NK-92 (cell line): ENCODE data around the gene SNRNP48.

Experiments used
- DNase-seq: peaks from one replicate; lab custom pipeline; 2025; ENCODE audit not compliant: unreplicated experiment; lab: John Stamatoyannopoulos, UW

The SNRNP48 gene

GRCh38 chr6:7589949-7590917, at the start of gene SNRNP48:
TSS of gene SNRNP48 (plus strand) at chr6:7590198. CDS start at chr6:7590258, 60 bp downstream.
- DNase-seq, result peak; percentile 45

GRCh38 chr6:7540595-7540994, 49.4 kb upstream of the SNRNP48 start:
- no peak for DNase-seq

GRCh38 chr6:7541175-7542064, 48.6 kb upstream of the SNRNP48 start, which contains the start of gene DSP:
TSS of gene DSP (plus strand) at chr6:7541671. CDS start at chr6:7541916, 245 bp downstream.
- no peak for DNase-seq

GRCh38 chr6:7542065-7542873, 47.7 kb upstream of the SNRNP48 start:
- no peak for DNase-seq

- no peak for DNase-seq
These were observed 46.9 kb upstream of the SNRNP48 start for GRCh38 chr6:7542874-7543624.

GRCh38 chr6:7543789-7544424, 46.1 kb upstream of the SNRNP48 start:
- no peak for DNase-seq

- DNase-seq, result no peak
These were observed 45.4 kb upstream of the SNRNP48 start for GRCh38 chr6:7544597-7544996.

GRCh38 chr6:7545316-7546019, 44.5 kb upstream of the SNRNP48 start:
- DNase-seq, result no peak

- no peak for DNase-seq
These were observed 44.0 kb upstream of the SNRNP48 start for GRCh38 chr6:7546020-7546369.

GRCh38 chr6:7546383-7546782, 43.6 kb upstream of the SNRNP48 start:
- DNase-seq, result no peak

- no peak for DNase-seq
These were observed 43.1 kb upstream of the SNRNP48 start for GRCh38 chr6:7546896-7547295.

GRCh38 chr6:7547315-7547714, 42.7 kb upstream of the SNRNP48 start:
- no peak for DNase-seq

GRCh38 chr6:7550433-7550801, 39.6 kb upstream of the SNRNP48 start:
- DNase-seq, result no peak

- no peak for DNase-seq
These were observed 35.3 kb upstream of the SNRNP48 start for GRCh38 chr6:7554533-7555275.

- DNase-seq, result no peak
These were observed 34.3 kb upstream of the SNRNP48 start for GRCh38 chr6:7555671-7556070.

- no peak for DNase-seq
These were observed 33.4 kb upstream of the SNRNP48 start for GRCh38 chr6:7556394-7557106.

- DNase-seq, result no peak
These were observed 32.3 kb upstream of the SNRNP48 start for GRCh38 chr6:7557652-7558051.

- DNase-seq, result no peak
These were observed 31.2 kb upstream of the SNRNP48 start for GRCh38 chr6:7558781-7559180.
